Esophagus muscularis mucosa (tissue), 4 donors: ENCODE measurements around the gene CHKA. TPM values are rescaled to one million over a fixed set of nuclear protein-coding genes. Genes with fewer than 3 reads are reported as not detected.

Experiments
- DNase-seq: peaks from one replicate; pipeline ENCODE4 v3.0.0-alpha.2; 2017; ENCODE audit errors: extremely low spot score
- H3K27ac ChIP-seq, 4 donors: fragments of 200-600 bp; sonication (generic); replicated peaks in 1 of 4; 1 replicate in 3 of 4; 2 replicates in 1 of 4; pipeline ENCODE4 v1.5.1; 2016 to 2019; ENCODE audit warnings: mild to moderate bottlenecking in 1 of 4
- H3K27me3 ChIP-seq, 4 donors: fragments of 200-600 bp; sonication (generic); one replicate each; pipeline versions ENCODE4 v1.5.1 to v1.6.0; 2016 to 2019
- H3K36me3 ChIP-seq, 4 donors: fragments of 200-600 bp; sonication (generic); one replicate each; pipeline ENCODE4 v1.5.1; 2016 to 2019
- H3K4me1 ChIP-seq, 4 donors: fragments of 200-600 bp; sonication (generic); one replicate each; pipeline ENCODE4 v1.5.1; 2016 to 2019
- H3K4me3 ChIP-seq, 4 donors: fragments of 200-600 bp; sonication (generic); 1 replicate in 2 of 4; 2 replicates in 2 of 4; pipeline ENCODE4 v1.5.1; 2016 to 2019; ENCODE audit warnings: mild to moderate bottlenecking in 4 of 4, moderate library complexity in 1 of 4
- H3K9me3 ChIP-seq, 4 donors: fragments of 200-600 bp; sonication (generic); 1 replicate in 3 of 4; 2 replicates in 1 of 4; pipeline ENCODE4 v1.5.1; 2016 to 2019
- CTCF ChIP-seq, 3 experiments: fragments of 200-600 bp in 2 of 3; fragments of 450-650 bp in 1 of 3; sonication (generic) in 2 of 3; IDR thresholded peaks; one replicate each; pipeline ENCODE4 v1.5.1; 2017 to 2019; ENCODE audit warnings: antibody characterized with exemption in 3 of 3, mild to moderate bottlenecking in 2 of 3, moderate library complexity in 1 of 3
- EP300 ChIP-seq: sonication (generic); formaldehyde crosslinking; IDR thresholded peaks from one replicate; pipeline ENCODE4 v1.6.1; 2017; ENCODE audit warnings: antibody characterized with exemption
- POLR2A ChIP-seq: fragments of 450-650 bp; IDR thresholded peaks from one replicate; pipeline ENCODE4 v1.6.1; 2017; ENCODE audit warnings: antibody characterized with exemption, moderate library complexity, mild to moderate bottlenecking, low read depth
- POLR2AphosphoS5 ChIP-seq, 2 donors: sonication (generic); formaldehyde crosslinking; IDR thresholded peaks; one replicate each; pipeline ENCODE4 v1.6.1; 2017; ENCODE audit warnings: antibody characterized with exemption in 2 of 2
- WGBS: methylation state at CpG from one replicate; pipeline ENCODE4 v1.1.5; 2018; 5-methylcytosine and 5-hydroxymethylcytosine counted together
- intact Hi-C: fragments of 100-400 bp; cut with DNase I; formaldehyde crosslinking; loops from one replicate; pipeline ENCODE4 v1.15.1; 2023
- total RNA-seq, 4 donors: library from RNA; depleted of rRNA; stranded (reverse); fragments of >200 nt; gene quantifications; one replicate each; pipeline versions ENCODE4 v1.1.0 to v1.2.1, GENCODE V29; 2016

The CHKA gene
- total RNA-seq, 4 donors from 2014 or later, result 13.8 to 20.3 (median 18.3) TPM

GRCh38 chr11:68142028-68142412 is 20.8 kb upstream of the CHKA start:
- Histone ChIP-seq H3K27me3 (no peaks in the 10 kb centered on the region), H3K4me3 (no peak overlapping the region), H3K27ac (no peak overlapping the region), H3K9me3 (no peaks in the 10 kb centered on the region), H3K4me1 (peaks cover 18 to 24% (median 21%) of the 10 kb centered on the region in 4 donors), H3K36me3 (no peaks in the 10 kb centered on the region)
- intact Hi-C loops, result no loop called here
- 80% methylated on average over 13 of the region's 13 CpGs for whole genome bisulfite sequencing
- TF ChIP-seq POLR2A (no peak), POLR2AphosphoS5 (IDR thresholded peaks at IDR 0.05) (no peak), EP300 (no peak), CTCF (IDR thresholded peaks at IDR 0.05) (no peak)
- no peak for DNase-seq

- DNase-seq, result no peak
- Histone ChIP-seq H3K4me1 (peaks cover 12 to 19% (median 15%) of the 10 kb centered on the region in 4 donors), H3K27me3 (no peaks in the 10 kb centered on the region), H3K4me3 (no peak overlapping the region), H3K36me3 (no peaks in the 10 kb centered on the region), H3K9me3 (no peaks in the 10 kb centered on the region), H3K27ac (no peak overlapping the region)
- TF ChIP-seq POLR2AphosphoS5 (IDR thresholded peaks at IDR 0.05) (no peak), POLR2A (no peak), EP300 (no peak), CTCF (IDR thresholded peaks at IDR 0.05) (no peak)
- intact Hi-C loops, result no loop called here
- WGBS, result 89% methylated on average over 6 of the region's 8 CpGs
Observed at GRCh38 chr11:68141246-68142027, 20.2 kb upstream of the CHKA start.

- Histone ChIP-seq H3K4me1 (peaks cover 5 to 11% (median 8%) of the 10 kb centered on the region in 4 donors), H3K36me3 (no peaks in the 10 kb centered on the region), H3K4me3 (no peak overlapping the region), H3K9me3 (no peaks in the 10 kb centered on the region), H3K27ac (no peak overlapping the region), H3K27me3 (no peaks in the 10 kb centered on the region)
- intact Hi-C loops, result no loop called here
- TF ChIP-seq POLR2A (no peak), EP300 (no peak), POLR2AphosphoS5 (IDR thresholded peaks at IDR 0.05) (no peak), CTCF (IDR thresholded peaks at IDR 0.05) (no peak)
- WGBS, result 76% methylated on average over 7 of the region's 9 CpGs
- DNase-seq, result no peak
Observed at GRCh38 chr11:68140496-68141245, 19.5 kb upstream of the CHKA start.

GRCh38 chr11:68138237-68138636 is 17.0 kb upstream of the CHKA start:
- no peaks in the 10 kb centered on the region for H3K27me3 ChIP-seq
- no peak overlapping the region for H3K4me3 ChIP-seq
- H3K36me3 ChIP-seq, result no peaks in the 10 kb centered on the region
- H3K9me3 ChIP-seq, result no peaks in the 10 kb centered on the region
- TF ChIP-seq CTCF (IDR thresholded peaks at IDR 0.05) (no peak), POLR2AphosphoS5 (IDR thresholded peaks at IDR 0.05) (no peak), POLR2A (no peak), EP300 (no peak)
- no peak for DNase-seq
- H3K4me1 ChIP-seq, result peaks cover 0 to 7% (median 6%) of the 10 kb centered on the region in 4 donors
- no peak overlapping the region for H3K27ac ChIP-seq
- intact Hi-C loops, result no loop called here
- 52% methylated on average over 4 of the region's 4 CpGs for WGBS
